ENCODE data around the gene RNU7-1. TPM values are rescaled to one million over a fixed set of nuclear protein-coding genes. Genes with fewer than 3 reads are reported as not detected.
A peak's percentile ranks its signal among the peaks of the same experiment; 100 is the strongest.

The RNU7-1 gene
- total RNA-seq (2021) (not detected in 3 replicates), Bru-seq, nascent RNA (percentile 32 among the genes with signal in this experiment)
- long read RNA-seq, experiment 1, partial matches to known transcripts, result 0 of 2 reads
- long read RNA-seq, experiment 1, other reads (novel, unspliced or antisense), result 0 of 2 reads
- long read RNA-seq, experiment 2, result 0 reads
- long read RNA-seq, experiment 3, partial matches to known transcripts, result 0 of 2 reads
- long read RNA-seq, experiment 3, other reads (novel, unspliced or antisense), result 0 of 2 reads

DNA sequence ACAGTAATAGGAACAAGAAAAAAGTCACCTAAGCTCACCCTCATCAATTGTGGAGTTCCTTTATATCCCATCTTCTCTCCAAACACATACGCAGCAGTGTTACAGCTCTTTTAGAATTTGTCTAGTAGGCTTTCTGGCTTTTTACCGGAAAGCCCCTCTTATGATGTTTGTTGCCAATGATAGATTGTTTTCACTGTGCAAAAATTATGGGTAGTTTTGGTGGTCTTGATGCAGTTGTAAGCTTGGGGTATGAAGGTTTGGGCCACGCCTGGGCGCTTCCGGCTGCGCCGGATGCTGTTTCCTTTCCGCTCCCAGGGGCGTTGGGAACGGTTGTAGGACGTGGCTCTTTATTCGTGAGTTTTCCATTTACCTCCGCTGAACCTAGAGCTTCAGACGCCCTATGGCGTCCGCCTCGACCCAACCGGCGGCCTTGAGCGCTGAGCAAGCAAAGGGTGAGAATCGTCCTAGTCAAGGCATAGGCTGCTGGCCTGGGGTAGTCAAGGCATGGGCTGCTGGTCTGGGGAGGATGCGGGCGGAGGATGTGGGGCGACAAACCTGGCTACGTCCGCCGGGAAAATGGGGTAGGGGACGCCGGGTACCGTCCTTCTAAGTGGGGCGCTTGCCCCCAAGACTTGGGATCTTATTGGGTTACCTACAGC is at the start of gene RNU7-1, which contains the start of gene C12orf57:
RNU7-1 (plus strand) TSS at position 95 of the 659 bp plus-strand sequence.
C12orf57 (plus strand) TSS at position 301 of the 659 bp plus-strand sequence; CDS start at position 401, 100 bp downstream.
- peaks cover 41% of the 10 kb centered on the region for H3K4me1 Mint-ChIP-seq
- ChIA-PET CTCF (interaction anchor here (0.6 to 5.7 kb wide), 19 partner anchors 7 to 201 kb away, joined by 3 to 296 read pairs (median 9); partner anchors contain the start of genes ATN1, C1RL, C1S and CDCA3), POLR2A (interaction anchor here (0.6 to 6.2 kb wide), 24 partner anchors 10 to 603 kb away, joined by 3 to 167 read pairs (median 6); partner anchors contain the start of genes C1RL, CDCA3, EMG1 and ENO2)
- H3K36me3 Mint-ChIP-seq, result peaks cover 15% of the 10 kb centered on the region
- peak within 1 kb of the TSS; percentile 98 for H3K4me3 Mint-ChIP-seq
- H3K9me3 Mint-ChIP-seq, result no peaks in the 10 kb centered on the region
- ATAC-seq (peak; percentile 46), DNase-seq (ENCODE audit: low spot score) (peak; percentile 76)
- peak within 1 kb of the TSS; percentile 99 for H3K27ac Mint-ChIP-seq
- no peaks in the 10 kb centered on the region for H3K27me3 Mint-ChIP-seq (ENCODE audit: low read depth)
- TF ChIP-seq CBFB (CRISPR knock-in tag; IDR thresholded peaks at IDR 0.05; ENCODE audit: low read depth) (peak; percentile 85; the same call in 1 of the 2 replicates), ATF1 (CRISPR knock-in tag; IDR thresholded peaks at IDR 0.05) (no peak; the same call in 1 of the 2 replicates), MYBL2 (CRISPR knock-in tag; IDR thresholded peaks at IDR 0.05) (peak; percentile 89), NFE2L1 (CRISPR knock-in tag; IDR thresholded peaks at IDR 0.05) (peak; percentile 54), TEAD4 (CRISPR knock-in tag; IDR thresholded peaks at IDR 0.05) (no peak; the same call in 1 of the 2 replicates), TP53 (CRISPR knock-in tag; IDR thresholded peaks at IDR 0.05) (peak; percentile 87), OVOL2 (CRISPR knock-in tag; IDR thresholded peaks at IDR 0.05; ENCODE audit: borderline replicate concordance) (peak; percentile 95), ELF4 (CRISPR knock-in tag; IDR thresholded peaks at IDR 0.05; ENCODE audit: low read depth) (no peak), IRF2 (CRISPR knock-in tag; IDR thresholded peaks at IDR 0.05; ENCODE audit: borderline replicate concordance, low read depth) (peak; percentile 85), TCF7 (CRISPR knock-in tag; IDR thresholded peaks at IDR 0.05; ENCODE audit: low read depth) (peak; percentile 16; the same call in 1 of the 2 replicates), ZNF416 (CRISPR knock-in tag; IDR thresholded peaks at IDR 0.05) (peak; percentile 99), FOXP1 (CRISPR knock-in tag; IDR thresholded peaks at IDR 0.05; ENCODE audit: borderline replicate concordance) (peak; percentile 97), FOXK1 (CRISPR knock-in tag; IDR thresholded peaks at IDR 0.05) (peak; percentile 61), GRHL2 (CRISPR knock-in tag; IDR thresholded peaks at IDR 0.05; ENCODE audit: insufficient replicate concordance, severe bottlenecking) (no peak), EMX1 (CRISPR knock-in tag; IDR thresholded peaks at IDR 0.05) (peak; percentile 100), HMGA2 (CRISPR knock-in tag; IDR thresholded peaks at IDR 0.05) (no peak), ZNF423 (CRISPR knock-in tag; IDR thresholded peaks at IDR 0.05) (0 out of 2 replicates have a peak, but pooled peaks have one; percentile 30), SMAD3 (CRISPR knock-in tag; IDR thresholded peaks at IDR 0.05; ENCODE audit: borderline replicate concordance) (peak; percentile 88), PRRX2 (CRISPR knock-in tag; IDR thresholded peaks at IDR 0.05) (peak; percentile 100), CREM (CRISPR knock-in tag; IDR thresholded peaks at IDR 0.05) (no peak; the same call in 1 of the 2 replicates), TEAD1 (CRISPR knock-in tag; IDR thresholded peaks at IDR 0.05) (peak; percentile 93)
- TF ChIP-seq, protein P1, sequence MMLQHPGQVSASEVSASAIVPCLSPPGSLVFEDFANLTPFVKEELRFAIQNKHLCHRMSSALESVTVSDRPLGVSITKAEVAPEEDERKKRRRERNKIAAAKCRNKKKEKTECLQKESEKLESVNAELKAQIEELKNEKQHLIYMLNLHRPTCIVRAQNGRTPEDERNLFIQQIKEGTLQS (CRISPR knock-in tag; conservative IDR thresholded peaks at IDR 0.05), result no peak
- TF ChIP-seq, protein P2, sequence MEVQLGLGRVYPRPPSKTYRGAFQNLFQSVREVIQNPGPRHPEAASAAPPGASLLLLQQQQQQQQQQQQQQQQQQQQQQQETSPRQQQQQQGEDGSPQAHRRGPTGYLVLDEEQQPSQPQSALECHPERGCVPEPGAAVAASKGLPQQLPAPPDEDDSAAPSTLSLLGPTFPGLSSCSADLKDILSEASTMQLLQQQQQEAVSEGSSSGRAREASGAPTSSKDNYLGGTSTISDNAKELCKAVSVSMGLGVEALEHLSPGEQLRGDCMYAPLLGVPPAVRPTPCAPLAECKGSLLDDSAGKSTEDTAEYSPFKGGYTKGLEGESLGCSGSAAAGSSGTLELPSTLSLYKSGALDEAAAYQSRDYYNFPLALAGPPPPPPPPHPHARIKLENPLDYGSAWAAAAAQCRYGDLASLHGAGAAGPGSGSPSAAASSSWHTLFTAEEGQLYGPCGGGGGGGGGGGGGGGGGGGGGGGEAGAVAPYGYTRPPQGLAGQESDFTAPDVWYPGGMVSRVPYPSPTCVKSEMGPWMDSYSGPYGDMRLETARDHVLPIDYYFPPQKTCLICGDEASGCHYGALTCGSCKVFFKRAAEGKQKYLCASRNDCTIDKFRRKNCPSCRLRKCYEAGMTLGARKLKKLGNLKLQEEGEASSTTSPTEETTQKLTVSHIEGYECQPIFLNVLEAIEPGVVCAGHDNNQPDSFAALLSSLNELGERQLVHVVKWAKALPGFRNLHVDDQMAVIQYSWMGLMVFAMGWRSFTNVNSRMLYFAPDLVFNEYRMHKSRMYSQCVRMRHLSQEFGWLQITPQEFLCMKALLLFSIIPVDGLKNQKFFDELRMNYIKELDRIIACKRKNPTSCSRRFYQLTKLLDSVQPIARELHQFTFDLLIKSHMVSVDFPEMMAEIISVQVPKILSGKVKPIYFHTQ (CRISPR knock-in tag; IDR thresholded peaks at IDR 0.05), result peak; percentile 100
- TF ChIP-seq, protein P3, sequence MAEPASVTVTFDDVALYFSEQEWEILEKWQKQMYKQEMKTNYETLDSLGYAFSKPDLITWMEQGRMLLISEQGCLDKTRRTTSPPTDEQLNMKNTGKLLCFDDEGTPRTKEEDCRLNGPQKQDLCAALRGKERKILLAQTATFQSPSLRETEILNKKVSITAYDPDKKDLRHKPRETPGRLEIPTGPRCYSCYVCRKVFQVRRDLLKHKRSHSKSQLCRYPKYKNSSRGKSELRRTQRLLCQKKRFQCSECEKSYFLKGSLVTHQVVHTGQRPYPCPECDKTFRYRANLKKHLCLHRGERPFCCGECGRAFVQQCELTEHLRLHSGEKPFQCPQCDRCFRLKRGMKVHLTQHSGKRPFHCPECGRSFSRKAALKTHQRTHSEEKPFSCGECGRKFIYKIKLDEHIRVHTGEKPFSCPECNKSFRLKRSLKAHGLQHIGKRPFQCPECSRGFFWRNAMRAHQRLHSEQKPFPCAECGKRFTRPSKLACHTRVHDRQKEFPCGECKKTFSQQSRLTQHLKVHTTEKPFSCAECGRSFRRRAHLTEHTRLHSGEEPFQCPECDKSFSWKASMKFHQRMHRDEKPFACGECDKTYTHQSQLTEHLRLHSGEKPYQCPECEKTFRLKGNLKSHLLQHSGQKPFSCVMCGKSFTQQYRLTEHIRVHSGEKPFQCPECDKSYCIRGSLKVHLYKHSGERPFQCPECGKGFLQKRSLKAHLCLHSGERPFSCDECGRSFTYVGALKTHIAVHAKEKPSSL (CRISPR knock-in tag; conservative IDR thresholded peaks at IDR 0.05), result peak; percentile 100
- TF ChIP-seq, protein P4, sequence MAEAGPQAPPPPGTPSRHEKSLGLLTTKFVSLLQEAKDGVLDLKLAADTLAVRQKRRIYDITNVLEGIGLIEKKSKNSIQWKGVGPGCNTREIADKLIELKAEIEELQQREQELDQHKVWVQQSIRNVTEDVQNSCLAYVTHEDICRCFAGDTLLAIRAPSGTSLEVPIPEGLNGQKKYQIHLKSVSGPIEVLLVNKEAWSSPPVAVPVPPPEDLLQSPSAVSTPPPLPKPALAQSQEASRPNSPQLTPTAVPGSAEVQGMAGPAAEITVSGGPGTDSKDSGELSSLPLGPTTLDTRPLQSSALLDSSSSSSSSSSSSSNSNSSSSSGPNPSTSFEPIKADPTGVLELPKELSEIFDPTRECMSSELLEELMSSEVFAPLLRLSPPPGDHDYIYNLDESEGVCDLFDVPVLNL (CRISPR knock-in tag; IDR thresholded peaks at IDR 0.05; ENCODE audit: borderline replicate concordance, low read depth), result peak; percentile 69
- TF ChIP-seq, protein P5, sequence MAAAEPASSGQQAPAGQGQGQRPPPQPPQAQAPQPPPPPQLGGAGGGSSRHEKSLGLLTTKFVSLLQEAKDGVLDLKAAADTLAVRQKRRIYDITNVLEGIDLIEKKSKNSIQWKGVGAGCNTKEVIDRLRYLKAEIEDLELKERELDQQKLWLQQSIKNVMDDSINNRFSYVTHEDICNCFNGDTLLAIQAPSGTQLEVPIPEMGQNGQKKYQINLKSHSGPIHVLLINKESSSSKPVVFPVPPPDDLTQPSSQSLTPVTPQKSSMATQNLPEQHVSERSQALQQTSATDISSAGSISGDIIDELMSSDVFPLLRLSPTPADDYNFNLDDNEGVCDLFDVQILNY (CRISPR knock-in tag; IDR thresholded peaks at IDR 0.05), result no peak
- TF ChIP-seq, protein P6, sequence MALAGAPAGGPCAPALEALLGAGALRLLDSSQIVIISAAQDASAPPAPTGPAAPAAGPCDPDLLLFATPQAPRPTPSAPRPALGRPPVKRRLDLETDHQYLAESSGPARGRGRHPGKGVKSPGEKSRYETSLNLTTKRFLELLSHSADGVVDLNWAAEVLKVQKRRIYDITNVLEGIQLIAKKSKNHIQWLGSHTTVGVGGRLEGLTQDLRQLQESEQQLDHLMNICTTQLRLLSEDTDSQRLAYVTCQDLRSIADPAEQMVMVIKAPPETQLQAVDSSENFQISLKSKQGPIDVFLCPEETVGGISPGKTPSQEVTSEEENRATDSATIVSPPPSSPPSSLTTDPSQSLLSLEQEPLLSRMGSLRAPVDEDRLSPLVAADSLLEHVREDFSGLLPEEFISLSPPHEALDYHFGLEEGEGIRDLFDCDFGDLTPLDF (CRISPR knock-in tag; IDR thresholded peaks at IDR 0.05), result no peak
- TF ChIP-seq, protein P7, sequence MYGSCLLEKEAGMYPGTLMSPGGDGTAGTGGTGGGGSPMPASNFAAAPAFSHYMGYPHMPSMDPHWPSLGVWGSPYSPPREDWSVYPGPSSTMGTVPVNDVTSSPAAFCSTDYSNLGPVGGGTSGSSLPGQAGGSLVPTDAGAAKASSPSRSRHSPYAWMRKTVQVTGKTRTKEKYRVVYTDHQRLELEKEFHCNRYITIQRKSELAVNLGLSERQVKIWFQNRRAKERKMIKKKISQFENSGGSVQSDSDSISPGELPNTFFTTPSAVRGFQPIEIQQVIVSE (CRISPR knock-in tag; IDR thresholded peaks at IDR 0.05; ENCODE audit: borderline replicate concordance), result peak; percentile 97

All from WTC11 (cell line).